HG02798 (cell line): Measurements from ENCODE around the gene ANKRD6.

Experiments used
- ATAC-seq: cut with Tn5 transposase; IDR thresholded peaks from one replicate; pipeline ENCODE4 v1.9.1; 2021; ENCODE audit warnings: mild to moderate bottlenecking; ENCODE audit not compliant: unreplicated experiment, poor library complexity

Gene ANKRD6

DNA sequence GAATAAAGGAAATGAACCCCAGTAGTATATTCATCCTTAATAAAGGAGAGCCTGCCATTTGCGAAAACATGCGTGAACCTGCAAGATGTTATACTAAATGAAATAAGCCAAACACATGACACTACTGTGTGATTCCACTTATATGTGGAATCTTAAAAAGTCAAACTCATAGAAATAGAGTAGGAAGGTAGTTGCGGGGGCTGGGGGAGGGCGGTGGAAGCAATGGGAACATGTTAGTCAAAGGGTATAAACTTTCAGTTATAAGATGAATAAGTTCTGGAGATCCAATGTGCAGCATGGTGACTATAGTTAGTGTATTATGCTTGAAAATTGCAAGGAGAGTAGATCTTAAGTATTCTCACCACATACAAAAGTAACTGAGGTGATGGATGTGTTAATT, 72.9 kb downstream of the ANKRD6 start:
- ATAC-seq, result no peak

DNA sequence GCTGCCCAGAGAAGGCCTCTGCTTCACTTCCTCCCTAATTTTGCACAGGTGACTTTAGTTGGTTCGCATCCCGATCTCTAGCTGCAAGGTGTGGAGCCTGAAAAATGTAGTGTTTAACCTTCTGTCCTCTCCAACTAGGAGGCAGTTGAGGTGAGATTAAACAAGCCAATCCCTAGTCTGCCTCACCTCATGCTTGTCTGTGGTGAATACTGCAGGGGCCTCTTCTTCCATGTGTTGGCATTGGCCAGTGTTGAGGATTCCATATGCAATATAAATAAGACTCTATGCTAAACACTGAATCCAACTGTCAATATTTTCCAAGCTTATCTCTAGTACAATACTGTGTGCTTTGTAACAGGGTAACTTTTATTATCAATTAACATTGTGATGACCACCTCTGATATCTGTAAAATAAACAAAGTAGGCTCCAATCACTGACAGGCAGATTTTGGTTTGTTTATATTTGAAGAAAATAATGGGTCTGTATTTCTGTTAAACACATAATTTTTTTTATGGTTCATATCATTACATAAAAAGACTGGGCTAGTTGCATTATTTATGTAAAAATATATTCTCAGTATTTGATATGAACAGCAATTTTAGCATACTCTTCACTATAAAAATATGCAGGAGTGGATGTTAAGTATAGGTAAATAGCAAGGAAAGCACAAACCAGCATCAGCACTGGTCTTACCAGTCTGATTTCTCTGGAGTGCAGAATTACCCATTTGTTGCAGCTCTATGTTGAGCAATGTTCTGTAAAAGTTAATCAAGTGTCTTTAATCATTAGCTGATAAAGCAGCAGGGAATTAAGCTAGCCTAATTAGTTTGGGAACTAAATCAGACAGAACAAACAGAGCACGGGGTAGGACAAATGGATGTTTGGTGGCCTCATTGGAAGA, 74.0 kb downstream of the ANKRD6 start:
- ATAC-seq, result no peak

GRCh38 chr6:89508755-89509563, 76.0 kb downstream of the ANKRD6 start:
- no peak for ATAC-seq

- ATAC-seq, result no peak
These were observed 76.9 kb downstream of the ANKRD6 start for GRCh38 chr6:89509777-89510281.

DNA sequence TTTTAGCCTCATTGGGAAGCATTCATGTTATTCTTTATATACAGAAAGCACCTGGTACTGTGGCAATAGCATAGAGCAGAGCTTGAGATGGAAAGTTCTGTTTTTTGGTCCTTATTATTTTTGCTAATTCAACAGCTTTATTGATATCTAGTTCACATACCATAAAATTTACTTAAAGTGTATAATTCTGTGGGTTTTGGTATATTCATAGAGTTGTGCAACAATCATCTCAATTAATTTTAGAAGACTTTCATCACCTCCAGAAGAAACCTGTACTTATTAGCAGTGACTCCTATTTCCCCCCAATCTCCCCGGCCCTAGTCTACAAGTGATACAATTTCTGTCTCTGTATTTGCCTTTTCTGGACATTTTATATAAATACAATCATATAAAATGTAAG, 77.4 kb downstream of the ANKRD6 start:
- ATAC-seq, result no peak

- ATAC-seq, result no peak
These were observed 85.6 kb downstream of the ANKRD6 start for GRCh38 chr6:89518352-89519055.

- ATAC-seq, result no peak
These were observed 87.8 kb downstream of the ANKRD6 start for GRCh38 chr6:89520736-89521135.

GRCh38 chr6:89522778-89523177, 89.8 kb downstream of the ANKRD6 start:
- no peak for ATAC-seq

GRCh38 chr6:89525786-89526562, 93.0 kb downstream of the ANKRD6 start:
- ATAC-seq, result no peak

GRCh38 chr6:89526563-89526869, 93.6 kb downstream of the ANKRD6 start:
- no peak for ATAC-seq

DNA sequence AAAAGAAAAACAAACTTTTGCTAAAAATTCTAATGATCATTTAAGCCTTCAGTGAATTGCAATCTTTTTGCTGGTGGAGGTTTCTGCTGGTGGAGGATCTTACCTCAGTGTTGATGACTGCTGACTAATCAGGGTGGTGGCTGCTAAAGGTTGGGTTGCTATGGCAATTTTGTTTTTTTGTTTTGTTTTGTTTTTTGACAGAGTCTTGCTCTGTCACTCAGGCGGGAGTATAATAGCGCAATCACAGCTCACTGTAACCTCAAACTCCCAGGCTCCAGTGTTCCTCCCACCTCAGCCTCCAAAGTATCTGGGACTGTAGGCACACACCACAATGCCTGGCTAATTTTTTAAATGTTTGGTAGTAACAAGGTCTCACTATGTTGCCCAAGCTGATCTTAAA, 94.7 kb downstream of the ANKRD6 start:
- ATAC-seq, result no peak

DNA sequence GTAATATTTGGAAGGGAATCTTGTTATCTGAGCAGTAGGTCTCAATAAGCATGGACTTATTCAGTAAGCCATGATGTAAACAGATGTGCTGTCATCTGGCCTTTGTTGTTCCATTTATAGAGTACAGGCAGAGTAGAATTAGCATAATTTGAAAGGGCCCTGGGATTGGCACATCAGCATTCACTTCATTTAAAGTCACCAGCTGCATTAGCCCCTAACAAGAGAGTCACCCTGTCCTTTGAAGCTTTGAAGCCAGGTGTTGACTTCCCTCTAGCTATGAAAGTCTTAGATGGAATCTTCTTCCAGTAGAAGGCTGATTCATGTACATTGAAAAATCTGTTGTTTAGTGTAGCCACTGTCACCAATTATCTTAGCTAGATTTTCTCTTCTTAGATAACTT, 95.9 kb downstream of the ANKRD6 start:
- no peak for ATAC-seq

- no peak for ATAC-seq
These were observed 98.0 kb downstream of the ANKRD6 start for GRCh38 chr6:89530982-89531381.

DNA sequence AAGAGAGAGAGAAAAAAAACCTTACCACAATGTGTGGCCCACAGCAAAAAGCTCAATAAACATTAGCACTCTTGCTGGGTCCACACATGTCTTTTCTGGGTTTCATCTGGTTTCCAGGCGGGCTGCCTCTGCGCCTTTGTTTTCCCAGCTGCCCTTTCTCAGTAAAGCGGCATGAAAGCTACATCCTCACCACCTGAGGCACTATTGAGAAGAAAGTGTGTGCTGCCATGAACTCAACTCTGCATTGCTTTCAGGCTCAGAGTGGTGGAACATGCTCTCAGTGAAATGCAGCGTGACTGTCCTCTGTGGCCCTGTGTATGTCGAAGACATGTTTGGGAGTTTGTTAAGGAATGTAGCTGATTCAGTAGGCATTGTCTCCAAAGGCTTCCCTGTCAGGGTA, 103.3 kb downstream of the ANKRD6 start:
- no peak for ATAC-seq

DNA sequence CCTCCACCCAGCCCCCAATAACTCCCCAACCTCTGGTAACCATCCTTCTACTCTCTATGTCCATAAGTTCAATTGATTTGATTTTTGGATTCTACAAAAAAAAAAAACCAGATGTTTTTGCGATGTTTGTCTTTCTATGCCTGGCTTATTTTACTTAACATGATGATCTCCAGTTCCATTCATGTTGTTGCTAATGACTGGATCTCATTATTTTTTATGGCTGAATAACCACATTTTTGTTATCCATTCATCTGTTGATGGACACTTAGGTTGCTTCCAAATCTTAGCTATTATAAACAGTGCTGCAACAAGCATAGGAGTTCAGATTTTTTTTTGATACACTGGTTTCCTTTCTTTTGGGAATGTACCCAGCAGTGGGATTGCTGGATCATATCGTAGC, 106.8 kb downstream of the ANKRD6 start:
- ATAC-seq, result no peak

- ATAC-seq, result no peak
These were observed 109.3 kb downstream of the ANKRD6 start for GRCh38 chr6:89542081-89542857.

DNA sequence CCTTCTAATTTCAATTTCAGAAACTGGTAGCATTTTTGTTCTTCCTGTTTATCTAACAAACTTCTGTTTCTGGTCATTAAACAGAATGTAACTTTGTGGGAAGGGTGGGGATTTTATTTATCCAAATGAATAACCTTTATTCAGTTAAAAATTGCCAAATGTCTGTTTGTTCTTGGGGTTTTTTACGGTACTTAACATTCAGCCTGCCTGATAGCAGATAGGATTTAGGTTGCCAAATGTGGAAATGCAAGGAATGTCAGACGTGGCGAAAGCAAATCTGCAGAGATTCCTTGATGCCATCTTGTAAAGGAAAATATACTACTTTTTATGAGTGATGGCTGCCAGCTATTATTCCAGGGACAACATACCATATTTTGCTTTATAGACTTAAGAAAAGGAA, 109.9 kb downstream of the ANKRD6 start:
- ATAC-seq, result no peak

GRCh38 chr6:89547281-89547680, 114.3 kb downstream of the ANKRD6 start:
- no peak for ATAC-seq

- no peak for ATAC-seq
These were observed 120.5 kb downstream of the ANKRD6 start for GRCh38 chr6:89553431-89553830.
